Mononuclear cell (primary cell): Measurements from ENCODE around the gene CADM4. TPM values are rescaled to one million over a fixed set of nuclear protein-coding genes. Genes with fewer than 3 reads are reported as not detected.
"Not testable (repeated sequence)": the region's sequence is repeated elsewhere in the genome, so short reads cannot be mapped to it uniquely, and the experiment has no call there.

Experiments used
- H3K27me3 ChIP-seq: 2 replicates; pipeline ENCODE4 v1.6.0; 2011; ENCODE audit warnings: low read length, control low read depth; ENCODE audit not compliant: insufficient read depth
- H3K4me1 ChIP-seq: 2 replicates; pipeline ENCODE4 v1.5.1; 2011; ENCODE audit warnings: mild to moderate bottlenecking, low read length, control low read depth; ENCODE audit not compliant: insufficient read depth
- H3K4me3 ChIP-seq: 2 replicates; pipeline ENCODE4 v1.5.1; 2011; ENCODE audit warnings: mild to moderate bottlenecking, low read length, moderate library complexity
- H3K9me3 ChIP-seq: 2 replicates; pipeline ENCODE4 v1.5.1; 2011; ENCODE audit warnings: low read depth, mild to moderate bottlenecking, control low read depth, low read length
- total RNA-seq: library from RNA; depleted of rRNA; stranded (reverse); fragments of >200 nt; gene quantifications from one replicate; pipeline ENCODE4 v1.2.3, GENCODE V29; 2012

Gene CADM4
- total RNA-seq, 1 donor, result 0.42 TPM

- no peaks in the 10 kb centered on the region for H3K9me3 ChIP-seq
- H3K4me3 ChIP-seq, result no peak within 1 kb of the TSS
- H3K27me3 ChIP-seq, result no peaks in the 10 kb centered on the region
- H3K4me1 ChIP-seq, result no peaks in the 10 kb centered on the region
Observed at GRCh38 chr19:43611788-43612187, 27.9 kb downstream of the CADM4 start, which contains the start of gene SRRM5. TSS of gene SRRM5 (plus strand) at chr19:43612088. CDS start at chr19:43612122, 34 bp downstream.

GRCh38 chr19:43610493-43610892 lies 29.2 kb downstream of the CADM4 start:
- Histone ChIP-seq H3K4me3 (no peak overlapping the region), H3K27me3 (no peaks in the 10 kb centered on the region), H3K9me3 (no peaks in the 10 kb centered on the region), H3K4me1 (no peaks in the 10 kb centered on the region)

- H3K4me1 ChIP-seq, result no peaks in the 10 kb centered on the region
- H3K27me3 ChIP-seq, result no peaks in the 10 kb centered on the region
- no peaks in the 10 kb centered on the region for H3K9me3 ChIP-seq
- no peak overlapping the region for H3K4me3 ChIP-seq
Observed at GRCh38 chr19:43609872-43610271, 29.8 kb downstream of the CADM4 start.

- H3K4me3 ChIP-seq, result no peak overlapping the region
- no peaks in the 10 kb centered on the region for H3K4me1 ChIP-seq
- no peaks in the 10 kb centered on the region for H3K27me3 ChIP-seq
- H3K9me3 ChIP-seq, result no peaks in the 10 kb centered on the region
Observed at GRCh38 chr19:43607238-43608205, 32.1 kb downstream of the CADM4 start.

- no peaks in the 10 kb centered on the region for H3K9me3 ChIP-seq
- H3K4me3 ChIP-seq, result no peak overlapping the region
- H3K4me1 ChIP-seq, result no peaks in the 10 kb centered on the region
- H3K27me3 ChIP-seq, result no peaks in the 10 kb centered on the region
Observed at GRCh38 chr19:43606569-43607229, 33.0 kb downstream of the CADM4 start.

GRCh38 chr19:43605875-43606568 lies 33.6 kb downstream of the CADM4 start:
- H3K9me3 ChIP-seq, result no peaks in the 10 kb centered on the region
- H3K27me3 ChIP-seq, result no peaks in the 10 kb centered on the region
- H3K4me1 ChIP-seq, result no peaks in the 10 kb centered on the region
- no peak overlapping the region for H3K4me3 ChIP-seq

- peaks cover 28% of the 10 kb centered on the region for H3K4me1 ChIP-seq
- H3K4me3 ChIP-seq, H3K9me3 ChIP-seq, H3K27me3 ChIP-seq: not testable (repeated sequence)
Observed at GRCh38 chr19:43600326-43600725, 39.3 kb downstream of the CADM4 start.

- H3K9me3 ChIP-seq, result no peaks in the 10 kb centered on the region
- no peaks in the 10 kb centered on the region for H3K27me3 ChIP-seq
- H3K4me1 ChIP-seq, result peaks cover 33% of the 10 kb centered on the region
- H3K4me3 ChIP-seq, result no peak overlapping the region
Observed at GRCh38 chr19:43599635-43600295, 39.9 kb downstream of the CADM4 start.

GRCh38 chr19:43598445-43599240 lies 41.0 kb downstream of the CADM4 start:
- Histone ChIP-seq H3K9me3 (no peaks in the 10 kb centered on the region), H3K4me1 (peaks cover 43% of the 10 kb centered on the region), H3K27me3 (no peaks in the 10 kb centered on the region), H3K4me3 (no peak overlapping the region)

- Histone ChIP-seq H3K4me3 (no peak overlapping the region), H3K4me1 (peaks cover 43% of the 10 kb centered on the region), H3K9me3 (no peaks in the 10 kb centered on the region), H3K27me3 (no peaks in the 10 kb centered on the region)
Observed at GRCh38 chr19:43597876-43598275, 41.8 kb downstream of the CADM4 start.

- H3K4me1 ChIP-seq, result peaks cover 43% of the 10 kb centered on the region
- H3K27me3 ChIP-seq, result no peaks in the 10 kb centered on the region
- no peaks in the 10 kb centered on the region for H3K9me3 ChIP-seq
- peak overlapping the region; percentile 89 for H3K4me3 ChIP-seq
Observed at GRCh38 chr19:43596842-43597461, 42.7 kb downstream of the CADM4 start.

GRCh38 chr19:43595999-43596841 lies 43.4 kb downstream of the CADM4 start, which contains the start of the genes IRGQ and ZNF576:
TSS of gene IRGQ (minus strand) at chr19:43596134. CDS start at chr19:43595338, 796 bp downstream.
TSS of gene ZNF576 (plus strand) at chr19:43596595. CDS start at chr19:43597109, 514 bp downstream.
- Histone ChIP-seq H3K27me3 (no peaks in the 10 kb centered on the region), H3K4me1 (peaks cover 43% of the 10 kb centered on the region), H3K9me3 (no peaks in the 10 kb centered on the region), H3K4me3 (peak within 1 kb of the TSS; percentile 89)

- Histone ChIP-seq H3K9me3 (no peaks in the 10 kb centered on the region), H3K4me3 (peak overlapping the region; percentile 89), H3K4me1 (peaks cover 43% of the 10 kb centered on the region), H3K27me3 (no peaks in the 10 kb centered on the region)
Observed at GRCh38 chr19:43595605-43595998, 44.0 kb downstream of the CADM4 start.
